WTC11 (cell line): Measurements from ENCODE around the gene GALNT15. TPM values are rescaled to one million over a fixed set of nuclear protein-coding genes. Genes with fewer than 3 reads are reported as not detected.

Experiments
- ATAC-seq: fragments of 200-7000 bp; cut with Tn5 transposase; 2 replicates; pipeline ENCODE4 v1.10.0; 2021; ENCODE audit warnings: mild to moderate bottlenecking, moderate library complexity
- CTCF ChIA-PET: fragments of 300-600 bp; sonication (Branson Sonifier 250); formaldehyde crosslinking; loops from one replicate; lab custom pipeline; 2021; ENCODE audit warnings: antibody characterized with exemption; lab: Charles Lee
- POLR2A ChIA-PET: fragments of 350-600 bp; sonication (Branson Sonifier 250); formaldehyde crosslinking; loops from one replicate; lab custom pipeline; 2021; ENCODE audit warnings: antibody characterized with exemption; lab: Charles Lee
- DNase-seq: peaks from one replicate; pipeline ENCODE4 v3.0.0; 2021; ENCODE audit warnings: low spot score
- H3K27ac Mint-ChIP-seq: 2 replicates; pipeline ENCODE4 v1.8.0; 2021; ENCODE audit warnings: mixed read lengths
- H3K27me3 Mint-ChIP-seq: 2 replicates; pipeline ENCODE4 v1.8.0; 2021; ENCODE audit warnings: low read depth, mild to moderate bottlenecking, moderate library complexity, mixed read lengths
- H3K36me3 Mint-ChIP-seq: 2 replicates; pipeline ENCODE4 v1.8.0; 2021; ENCODE audit warnings: mixed read lengths
- H3K4me1 Mint-ChIP-seq: 2 replicates; pipeline ENCODE4 v1.8.0; 2022; ENCODE audit warnings: mixed read lengths
- H3K4me3 Mint-ChIP-seq: 2 replicates; pipeline ENCODE4 v1.8.0; 2021; ENCODE audit warnings: mild to moderate bottlenecking, moderate library complexity, mixed read lengths
- H3K9me3 Mint-ChIP-seq: 2 replicates; pipeline ENCODE4 v1.8.0; 2021; ENCODE audit warnings: mixed read lengths
- ATF1 ChIP-seq: sonication (generic); formaldehyde crosslinking; IDR thresholded peaks from 2 replicates; pipeline ENCODE4 v1.8.1; 2023; ENCODE audit warnings: mild to moderate bottlenecking, moderate library complexity, missing genetic modification reagents
- CBFB ChIP-seq: sonication (generic); formaldehyde crosslinking; IDR thresholded peaks from 2 replicates; pipeline ENCODE4 v1.8.1; 2022; ENCODE audit warnings: mild to moderate bottlenecking, low read depth, missing genetic modification reagents
- ETV6 ChIP-seq: sonication (generic); formaldehyde crosslinking; IDR thresholded peaks from 2 replicates; pipeline ENCODE4 v1.8.1; 2022; ENCODE audit warnings: mild to moderate bottlenecking, missing genetic modification reagents
- GABPB1 ChIP-seq: sonication (generic); formaldehyde crosslinking; IDR thresholded peaks from 2 replicates; pipeline ENCODE4 v1.8.1; 2023; ENCODE audit warnings: mild to moderate bottlenecking, missing genetic modification reagents
- HMGA2 ChIP-seq: fragments of 250-450 bp; sonication (Bioruptor Pico); IDR thresholded peaks from 2 replicates; pipeline ENCODE4 v1.4.0; 2021; ENCODE audit warnings: mild to moderate bottlenecking, moderate library complexity
- RELA ChIP-seq: sonication (generic); formaldehyde crosslinking; IDR thresholded peaks from 2 replicates; pipeline ENCODE4 v1.8.1; 2022; ENCODE audit warnings: missing genetic modification reagents, mild to moderate bottlenecking, borderline replicate concordance
- RORB ChIP-seq: fragments of 250-450 bp; sonication (Bioruptor Pico); IDR thresholded peaks from 2 replicates; pipeline ENCODE4 v1.9.0; 2021; ENCODE audit warnings: mild to moderate bottlenecking
- SMAD3 ChIP-seq: sonication (generic); formaldehyde crosslinking; IDR thresholded peaks from 2 replicates; pipeline ENCODE4 v1.8.0; 2022; ENCODE audit warnings: missing genetic modification reagents, mild to moderate bottlenecking, borderline replicate concordance
- ZBTB21 ChIP-seq: sonication (generic); formaldehyde crosslinking; IDR thresholded peaks from 2 replicates; pipeline ENCODE4 v1.8.1; 2023; ENCODE audit warnings: mild to moderate bottlenecking, missing genetic modification reagents, borderline replicate concordance
- ZNF232 ChIP-seq: sonication (generic); formaldehyde crosslinking; IDR thresholded peaks from 2 replicates; pipeline ENCODE4 v1.8.0; 2022; ENCODE audit warnings: mild to moderate bottlenecking, missing genetic modification reagents
- ZNF423 ChIP-seq: fragments of 250-450 bp; sonication (Bioruptor Pico); IDR thresholded peaks from 2 replicates; pipeline ENCODE4 v2.1.2; 2022; ENCODE audit warnings: mild to moderate bottlenecking, moderate library complexity
- ZNF671 ChIP-seq: fragments of 250-450 bp; sonication (Bioruptor Pico); IDR thresholded peaks from 2 replicates; pipeline ENCODE4 v1.8.0; 2021; ENCODE audit warnings: mild to moderate bottlenecking
- total RNA-seq: library from RNA; stranded (reverse); gene quantifications from 3 replicates; pipeline ENCODE4 v1.2.3, GENCODE V29; 2021
- TF ChIP-seq, protein P1 (sequence below): sonication (generic); formaldehyde crosslinking; IDR thresholded peaks from 2 replicates; pipeline ENCODE4 v1.8.1; 2022; ENCODE audit warnings: mild to moderate bottlenecking, moderate library complexity, missing genetic modification reagents
- TF ChIP-seq, protein P2 (sequence below): sonication (generic); formaldehyde crosslinking; IDR thresholded peaks from 2 replicates; pipeline ENCODE4 v1.8.0; 2023; ENCODE audit warnings: missing genetic modification reagents, mild to moderate bottlenecking, borderline replicate concordance
- TF ChIP-seq, protein P3 (sequence below): sonication (generic); formaldehyde crosslinking; IDR thresholded peaks from 2 replicates; pipeline ENCODE4 v1.8.1; 2022; ENCODE audit warnings: low read depth, mild to moderate bottlenecking, moderate library complexity, missing genetic modification reagents, borderline replicate concordance
- TF ChIP-seq, protein P4 (sequence below): sonication (generic); formaldehyde crosslinking; IDR thresholded peaks from 2 replicates; pipeline ENCODE4 v1.8.0; 2023; ENCODE audit warnings: missing genetic modification reagents
- TF ChIP-seq, protein P5 (sequence below): fragments of 250-450 bp; sonication (Bioruptor Pico); IDR thresholded peaks from 2 replicates; pipeline ENCODE4 v1.8.0; 2021; ENCODE audit warnings: mild to moderate bottlenecking
- TF ChIP-seq, protein P6 (sequence below): sonication (generic); formaldehyde crosslinking; conservative IDR thresholded peaks from 2 replicates; pipeline ENCODE4 v1.8.1; 2022; ENCODE audit warnings: mild to moderate bottlenecking, missing genetic modification reagents
- TF ChIP-seq, protein P7 (sequence below): sonication (generic); formaldehyde crosslinking; IDR thresholded peaks from 2 replicates; pipeline ENCODE4 v1.8.0; 2022; ENCODE audit warnings: missing genetic modification reagents

Gene GALNT15
- total RNA-seq, 1 experiment from 2014 or later, result 0.15 TPM

DNA sequence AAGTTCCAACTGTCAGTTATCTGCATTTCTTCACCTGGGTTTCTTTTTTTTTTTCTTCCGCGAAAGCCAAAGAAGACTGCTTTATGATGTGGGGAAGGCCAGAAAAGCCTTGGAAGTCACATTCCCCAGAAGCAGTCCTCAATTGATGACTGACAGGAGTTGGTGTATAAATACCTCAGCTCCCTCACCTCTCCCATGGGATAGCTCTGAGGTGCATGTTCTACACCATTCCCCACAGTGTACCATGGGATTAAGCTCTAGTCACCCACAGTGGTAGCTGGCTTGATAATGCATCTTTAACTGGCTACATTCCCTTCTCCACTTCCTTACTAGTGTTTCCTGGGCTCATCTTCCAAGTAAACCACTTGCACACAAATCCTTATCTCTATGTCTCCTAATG is 59.8 kb downstream of the GALNT15 start:
- ChIA-PET POLR2A (no interaction called here), CTCF (interaction anchor here (1.1 kb wide), 1 partner anchor 56 kb away, joined by 3 read pairs; no protein-coding TSS in a partner anchor)
- Mint-ChIP-seq H3K27ac (no peak overlapping the region), H3K4me3 (no peak overlapping the region), H3K36me3 (no peaks in the 10 kb centered on the region), H3K9me3 (peaks cover 9% of the 10 kb centered on the region), H3K4me1 (no peaks in the 10 kb centered on the region), H3K27me3 (0 out of 2 replicates have a peak, but pooled peaks cover 4% of the 10 kb centered on the region)
- DNase-seq (no peak), ATAC-seq (no peak)
- TF ChIP-seq ZNF671 (no peak), RORB (no peak), ZNF423 (no peak), RELA (CRISPR knock-in tag) (no peak), HMGA2 (CRISPR knock-in tag) (no peak), ZBTB21 (CRISPR knock-in tag) (no peak), GABPB1 (CRISPR knock-in tag) (no peak), ETV6 (CRISPR knock-in tag) (no peak), SMAD3 (CRISPR knock-in tag) (no peak), ZNF232 (CRISPR knock-in tag) (no peak), ATF1 (CRISPR knock-in tag) (no peak), CBFB (CRISPR knock-in tag) (no peak)
- TF ChIP-seq, protein P1, sequence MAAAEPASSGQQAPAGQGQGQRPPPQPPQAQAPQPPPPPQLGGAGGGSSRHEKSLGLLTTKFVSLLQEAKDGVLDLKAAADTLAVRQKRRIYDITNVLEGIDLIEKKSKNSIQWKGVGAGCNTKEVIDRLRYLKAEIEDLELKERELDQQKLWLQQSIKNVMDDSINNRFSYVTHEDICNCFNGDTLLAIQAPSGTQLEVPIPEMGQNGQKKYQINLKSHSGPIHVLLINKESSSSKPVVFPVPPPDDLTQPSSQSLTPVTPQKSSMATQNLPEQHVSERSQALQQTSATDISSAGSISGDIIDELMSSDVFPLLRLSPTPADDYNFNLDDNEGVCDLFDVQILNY (CRISPR knock-in tag), result no peak
- TF ChIP-seq, protein P2, sequence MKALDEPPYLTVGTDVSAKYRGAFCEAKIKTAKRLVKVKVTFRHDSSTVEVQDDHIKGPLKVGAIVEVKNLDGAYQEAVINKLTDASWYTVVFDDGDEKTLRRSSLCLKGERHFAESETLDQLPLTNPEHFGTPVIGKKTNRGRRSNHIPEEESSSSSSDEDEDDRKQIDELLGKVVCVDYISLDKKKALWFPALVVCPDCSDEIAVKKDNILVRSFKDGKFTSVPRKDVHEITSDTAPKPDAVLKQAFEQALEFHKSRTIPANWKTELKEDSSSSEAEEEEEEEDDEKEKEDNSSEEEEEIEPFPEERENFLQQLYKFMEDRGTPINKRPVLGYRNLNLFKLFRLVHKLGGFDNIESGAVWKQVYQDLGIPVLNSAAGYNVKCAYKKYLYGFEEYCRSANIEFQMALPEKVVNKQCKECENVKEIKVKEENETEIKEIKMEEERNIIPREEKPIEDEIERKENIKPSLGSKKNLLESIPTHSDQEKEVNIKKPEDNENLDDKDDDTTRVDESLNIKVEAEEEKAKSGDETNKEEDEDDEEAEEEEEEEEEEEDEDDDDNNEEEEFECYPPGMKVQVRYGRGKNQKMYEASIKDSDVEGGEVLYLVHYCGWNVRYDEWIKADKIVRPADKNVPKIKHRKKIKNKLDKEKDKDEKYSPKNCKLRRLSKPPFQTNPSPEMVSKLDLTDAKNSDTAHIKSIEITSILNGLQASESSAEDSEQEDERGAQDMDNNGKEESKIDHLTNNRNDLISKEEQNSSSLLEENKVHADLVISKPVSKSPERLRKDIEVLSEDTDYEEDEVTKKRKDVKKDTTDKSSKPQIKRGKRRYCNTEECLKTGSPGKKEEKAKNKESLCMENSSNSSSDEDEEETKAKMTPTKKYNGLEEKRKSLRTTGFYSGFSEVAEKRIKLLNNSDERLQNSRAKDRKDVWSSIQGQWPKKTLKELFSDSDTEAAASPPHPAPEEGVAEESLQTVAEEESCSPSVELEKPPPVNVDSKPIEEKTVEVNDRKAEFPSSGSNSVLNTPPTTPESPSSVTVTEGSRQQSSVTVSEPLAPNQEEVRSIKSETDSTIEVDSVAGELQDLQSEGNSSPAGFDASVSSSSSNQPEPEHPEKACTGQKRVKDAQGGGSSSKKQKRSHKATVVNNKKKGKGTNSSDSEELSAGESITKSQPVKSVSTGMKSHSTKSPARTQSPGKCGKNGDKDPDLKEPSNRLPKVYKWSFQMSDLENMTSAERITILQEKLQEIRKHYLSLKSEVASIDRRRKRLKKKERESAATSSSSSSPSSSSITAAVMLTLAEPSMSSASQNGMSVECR (CRISPR knock-in tag), result no peak
- TF ChIP-seq, protein P3, sequence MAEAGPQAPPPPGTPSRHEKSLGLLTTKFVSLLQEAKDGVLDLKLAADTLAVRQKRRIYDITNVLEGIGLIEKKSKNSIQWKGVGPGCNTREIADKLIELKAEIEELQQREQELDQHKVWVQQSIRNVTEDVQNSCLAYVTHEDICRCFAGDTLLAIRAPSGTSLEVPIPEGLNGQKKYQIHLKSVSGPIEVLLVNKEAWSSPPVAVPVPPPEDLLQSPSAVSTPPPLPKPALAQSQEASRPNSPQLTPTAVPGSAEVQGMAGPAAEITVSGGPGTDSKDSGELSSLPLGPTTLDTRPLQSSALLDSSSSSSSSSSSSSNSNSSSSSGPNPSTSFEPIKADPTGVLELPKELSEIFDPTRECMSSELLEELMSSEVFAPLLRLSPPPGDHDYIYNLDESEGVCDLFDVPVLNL (CRISPR knock-in tag), result no peak
- TF ChIP-seq, protein P4, sequence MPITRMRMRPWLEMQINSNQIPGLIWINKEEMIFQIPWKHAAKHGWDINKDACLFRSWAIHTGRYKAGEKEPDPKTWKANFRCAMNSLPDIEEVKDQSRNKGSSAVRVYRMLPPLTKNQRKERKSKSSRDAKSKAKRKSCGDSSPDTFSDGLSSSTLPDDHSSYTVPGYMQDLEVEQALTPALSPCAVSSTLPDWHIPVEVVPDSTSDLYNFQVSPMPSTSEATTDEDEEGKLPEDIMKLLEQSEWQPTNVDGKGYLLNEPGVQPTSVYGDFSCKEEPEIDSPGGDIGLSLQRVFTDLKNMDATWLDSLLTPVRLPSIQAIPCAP (CRISPR knock-in tag), result no peak
- TF ChIP-seq, protein P5, sequence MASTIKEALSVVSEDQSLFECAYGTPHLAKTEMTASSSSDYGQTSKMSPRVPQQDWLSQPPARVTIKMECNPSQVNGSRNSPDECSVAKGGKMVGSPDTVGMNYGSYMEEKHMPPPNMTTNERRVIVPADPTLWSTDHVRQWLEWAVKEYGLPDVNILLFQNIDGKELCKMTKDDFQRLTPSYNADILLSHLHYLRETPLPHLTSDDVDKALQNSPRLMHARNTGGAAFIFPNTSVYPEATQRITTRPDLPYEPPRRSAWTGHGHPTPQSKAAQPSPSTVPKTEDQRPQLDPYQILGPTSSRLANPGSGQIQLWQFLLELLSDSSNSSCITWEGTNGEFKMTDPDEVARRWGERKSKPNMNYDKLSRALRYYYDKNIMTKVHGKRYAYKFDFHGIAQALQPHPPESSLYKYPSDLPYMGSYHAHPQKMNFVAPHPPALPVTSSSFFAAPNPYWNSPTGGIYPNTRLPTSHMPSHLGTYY (CRISPR knock-in tag), result no peak
- TF ChIP-seq, protein P6, sequence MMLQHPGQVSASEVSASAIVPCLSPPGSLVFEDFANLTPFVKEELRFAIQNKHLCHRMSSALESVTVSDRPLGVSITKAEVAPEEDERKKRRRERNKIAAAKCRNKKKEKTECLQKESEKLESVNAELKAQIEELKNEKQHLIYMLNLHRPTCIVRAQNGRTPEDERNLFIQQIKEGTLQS, result no peak
- TF ChIP-seq, protein P7, sequence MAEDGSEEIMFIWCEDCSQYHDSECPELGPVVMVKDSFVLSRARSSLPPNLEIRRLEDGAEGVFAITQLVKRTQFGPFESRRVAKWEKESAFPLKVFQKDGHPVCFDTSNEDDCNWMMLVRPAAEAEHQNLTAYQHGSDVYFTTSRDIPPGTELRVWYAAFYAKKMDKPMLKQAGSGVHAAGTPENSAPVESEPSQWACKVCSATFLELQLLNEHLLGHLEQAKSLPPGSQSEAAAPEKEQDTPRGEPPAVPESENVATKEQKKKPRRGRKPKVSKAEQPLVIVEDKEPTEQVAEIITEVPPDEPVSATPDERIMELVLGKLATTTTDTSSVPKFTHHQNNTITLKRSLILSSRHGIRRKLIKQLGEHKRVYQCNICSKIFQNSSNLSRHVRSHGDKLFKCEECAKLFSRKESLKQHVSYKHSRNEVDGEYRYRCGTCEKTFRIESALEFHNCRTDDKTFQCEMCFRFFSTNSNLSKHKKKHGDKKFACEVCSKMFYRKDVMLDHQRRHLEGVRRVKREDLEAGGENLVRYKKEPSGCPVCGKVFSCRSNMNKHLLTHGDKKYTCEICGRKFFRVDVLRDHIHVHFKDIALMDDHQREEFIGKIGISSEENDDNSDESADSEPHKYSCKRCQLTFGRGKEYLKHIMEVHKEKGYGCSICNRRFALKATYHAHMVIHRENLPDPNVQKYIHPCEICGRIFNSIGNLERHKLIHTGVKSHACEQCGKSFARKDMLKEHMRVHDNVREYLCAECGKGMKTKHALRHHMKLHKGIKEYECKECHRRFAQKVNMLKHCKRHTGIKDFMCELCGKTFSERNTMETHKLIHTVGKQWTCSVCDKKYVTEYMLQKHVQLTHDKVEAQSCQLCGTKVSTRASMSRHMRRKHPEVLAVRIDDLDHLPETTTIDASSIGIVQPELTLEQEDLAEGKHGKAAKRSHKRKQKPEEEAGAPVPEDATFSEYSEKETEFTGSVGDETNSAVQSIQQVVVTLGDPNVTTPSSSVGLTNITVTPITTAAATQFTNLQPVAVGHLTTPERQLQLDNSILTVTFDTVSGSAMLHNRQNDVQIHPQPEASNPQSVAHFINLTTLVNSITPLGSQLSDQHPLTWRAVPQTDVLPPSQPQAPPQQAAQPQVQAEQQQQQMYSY (CRISPR knock-in tag), result no peak
